Measurements from ENCODE around the gene IPO9. TPM values are rescaled to one million over a fixed set of nuclear protein-coding genes. Genes with fewer than 3 reads are reported as not detected.
A peak's percentile ranks its signal among the peaks of the same experiment; 100 is the strongest.

The IPO9 gene
- total RNA-seq, 1 donor from 2014 or later: 17.2 TPM

DNA sequence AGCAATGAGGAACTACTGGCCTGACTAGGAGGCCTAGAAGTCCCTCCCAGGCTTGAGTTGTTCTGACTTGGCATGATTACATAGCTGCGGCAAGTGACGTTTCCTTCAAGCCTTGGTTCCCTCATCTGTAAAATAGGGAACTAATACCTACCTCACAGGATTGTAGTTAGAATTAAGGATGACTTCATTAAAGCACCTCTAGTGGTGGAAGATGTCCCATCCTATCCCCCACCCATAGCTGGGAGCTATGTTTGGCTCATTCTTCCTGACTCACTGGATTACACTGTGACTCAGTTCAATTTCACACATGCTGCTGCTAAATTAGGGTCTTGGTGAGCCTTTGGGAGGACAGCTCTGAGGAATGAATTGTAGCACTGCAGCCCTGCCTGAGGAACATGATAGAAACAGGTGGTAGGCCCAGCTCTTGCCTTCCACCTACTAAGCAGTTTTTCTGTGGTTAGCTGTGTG, 53.7 kb downstream of the IPO9 start:
- DNase-seq (no peak), ATAC-seq (ENCODE audit: poor library complexity) (no peak)

DNA sequence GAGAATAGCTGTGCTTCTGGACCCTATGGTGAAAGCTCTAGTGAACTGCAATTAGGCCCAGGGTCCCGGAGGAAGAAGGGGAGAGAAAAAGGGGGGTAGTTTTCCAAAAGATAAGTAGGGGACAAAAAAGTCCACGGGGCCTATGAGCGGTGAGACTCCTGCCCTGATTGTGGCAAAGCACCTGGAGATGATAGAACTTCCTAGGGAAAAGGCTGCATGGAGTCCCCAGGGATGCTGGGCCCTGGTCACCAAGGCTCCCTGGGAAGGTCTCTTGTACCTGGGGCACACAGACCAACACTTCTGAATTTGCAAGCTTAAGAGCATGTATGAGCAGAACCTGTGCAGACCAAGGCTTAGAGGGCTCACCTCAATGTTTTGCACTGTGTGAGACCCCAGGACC, 54.3 kb downstream of the IPO9 start:
- intact Hi-C loops (cut with DNase I): no loop called here
- ATAC-seq (ENCODE audit: poor library complexity) (no peak), DNase-seq (no peak)

More for the DNA sequence above, 53.7 kb downstream of the IPO9 start:
- intact Hi-C loops (cut with DNase I): no loop called here

DNA sequence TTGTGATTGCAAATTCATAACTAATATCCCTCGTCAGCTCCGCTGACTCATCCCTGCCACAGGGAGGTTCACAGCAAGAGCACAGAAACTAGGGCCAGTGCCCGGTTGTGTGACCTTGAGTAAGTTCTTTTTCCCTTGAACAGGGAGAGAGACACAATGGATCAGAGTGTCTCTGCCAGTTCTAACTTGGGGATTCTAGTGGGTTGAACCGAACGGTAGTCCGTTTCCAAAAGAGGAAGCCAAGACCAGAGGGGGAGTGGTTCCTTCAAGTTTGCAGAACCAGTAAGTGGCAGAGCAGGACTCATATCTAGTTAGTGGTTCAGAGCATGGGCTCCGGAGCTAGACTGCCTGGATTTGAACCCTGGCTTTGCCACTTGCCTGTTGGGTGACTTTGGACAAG, 54.8 kb downstream of the IPO9 start:
- DNase-seq (no peak), ATAC-seq (ENCODE audit: poor library complexity) (peak; percentile 63)
- intact Hi-C loops (cut with DNase I): no loop called here

DNA sequence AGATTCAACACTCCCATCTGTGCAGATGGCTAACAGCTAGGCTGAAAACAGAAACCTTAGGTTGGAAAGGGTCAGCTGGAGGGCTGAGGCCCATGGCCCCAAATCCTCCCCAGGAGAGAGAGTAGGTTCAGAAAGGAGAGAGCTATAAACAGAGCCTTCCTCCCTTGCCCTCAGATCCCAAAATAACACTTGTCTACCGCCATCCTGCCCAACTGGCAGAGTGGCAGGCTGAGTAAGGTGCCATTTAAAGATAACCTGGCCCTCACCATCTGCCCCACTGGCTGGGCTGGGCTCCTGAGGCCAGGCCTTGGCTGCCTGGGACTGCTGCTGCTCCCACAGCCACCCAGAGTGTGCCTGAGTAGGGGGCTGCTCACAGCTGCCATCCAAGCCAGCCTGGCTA, 55.5 kb downstream of the IPO9 start:
- intact Hi-C loops (cut with DNase I): no loop called here
- ATAC-seq (ENCODE audit: poor library complexity): peak; percentile 61

DNA sequence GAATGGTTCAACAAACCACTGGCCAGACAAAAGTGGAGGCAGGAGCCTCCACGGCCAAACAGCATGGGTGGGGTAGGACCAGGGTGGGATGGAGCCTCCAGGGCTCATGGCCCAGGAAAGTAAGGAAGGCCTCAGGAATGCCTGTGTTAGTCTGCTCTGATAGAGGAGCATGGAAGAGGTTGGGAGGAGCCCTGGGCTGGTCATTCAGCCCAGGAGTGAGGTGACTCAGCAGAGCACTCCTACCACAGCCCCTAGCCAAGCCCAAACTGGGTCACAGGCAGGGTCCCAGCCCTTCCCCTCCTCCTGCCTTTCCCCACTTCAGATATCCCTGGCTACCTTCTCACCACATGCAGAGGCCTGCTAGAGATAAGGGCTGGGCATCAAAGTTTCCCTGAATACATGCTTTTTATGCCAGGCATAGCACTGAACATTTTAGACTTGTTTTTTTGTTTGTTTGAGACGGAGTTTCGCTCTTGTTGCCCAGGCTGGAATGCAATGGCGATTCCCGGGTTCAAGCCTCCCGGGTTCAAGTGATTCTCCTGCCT, 56.6 kb downstream of the IPO9 start:
- no peak for DNase-seq
- no peak for ATAC-seq (ENCODE audit: poor library complexity)
- intact Hi-C loops (cut with DNase I): no loop called here

More for the DNA sequence above, 55.5 kb downstream of the IPO9 start:
- DNase-seq: peak; percentile 60

DNA sequence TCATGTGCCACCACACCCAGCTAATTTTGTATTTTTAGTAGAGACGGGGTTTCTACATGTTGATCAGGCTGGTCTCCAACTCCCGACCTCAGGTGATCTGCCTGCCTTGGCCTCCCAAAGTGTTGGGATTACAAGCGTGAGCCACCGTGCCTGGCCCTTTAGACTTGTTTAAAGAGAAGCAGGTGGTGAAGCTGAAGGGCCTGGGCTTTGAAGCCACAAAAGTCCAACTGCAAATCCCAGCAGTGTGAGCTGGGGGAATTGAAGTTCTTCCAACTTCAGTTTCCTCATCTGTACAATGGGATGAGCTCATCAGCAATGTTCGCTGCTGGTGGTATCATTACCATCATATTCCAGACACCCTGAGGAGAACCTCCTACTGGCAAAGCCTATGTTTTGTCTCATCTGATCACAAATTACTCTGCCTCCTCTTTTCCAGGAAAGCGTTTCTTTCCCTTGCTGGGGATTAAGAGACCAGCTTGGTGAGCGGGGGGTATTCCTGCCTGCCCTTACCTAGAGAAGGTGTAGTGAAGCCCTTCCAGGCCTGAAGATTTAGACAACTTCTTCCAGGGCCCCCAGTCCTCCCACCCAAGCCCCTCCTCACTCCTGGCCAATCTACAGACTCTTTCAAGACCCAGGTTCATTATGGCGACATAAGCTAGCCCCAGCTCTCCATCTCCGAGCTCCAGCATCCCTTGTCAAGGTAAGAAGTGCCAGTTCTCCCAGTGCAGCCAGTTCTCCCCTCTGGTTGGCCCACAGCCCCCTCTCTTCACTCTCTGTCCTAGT, 57.3 kb downstream of the IPO9 start:
- intact Hi-C loops (cut with DNase I): no loop called here
- DNase-seq (no peak), ATAC-seq (ENCODE audit: poor library complexity) (no peak)

DNA sequence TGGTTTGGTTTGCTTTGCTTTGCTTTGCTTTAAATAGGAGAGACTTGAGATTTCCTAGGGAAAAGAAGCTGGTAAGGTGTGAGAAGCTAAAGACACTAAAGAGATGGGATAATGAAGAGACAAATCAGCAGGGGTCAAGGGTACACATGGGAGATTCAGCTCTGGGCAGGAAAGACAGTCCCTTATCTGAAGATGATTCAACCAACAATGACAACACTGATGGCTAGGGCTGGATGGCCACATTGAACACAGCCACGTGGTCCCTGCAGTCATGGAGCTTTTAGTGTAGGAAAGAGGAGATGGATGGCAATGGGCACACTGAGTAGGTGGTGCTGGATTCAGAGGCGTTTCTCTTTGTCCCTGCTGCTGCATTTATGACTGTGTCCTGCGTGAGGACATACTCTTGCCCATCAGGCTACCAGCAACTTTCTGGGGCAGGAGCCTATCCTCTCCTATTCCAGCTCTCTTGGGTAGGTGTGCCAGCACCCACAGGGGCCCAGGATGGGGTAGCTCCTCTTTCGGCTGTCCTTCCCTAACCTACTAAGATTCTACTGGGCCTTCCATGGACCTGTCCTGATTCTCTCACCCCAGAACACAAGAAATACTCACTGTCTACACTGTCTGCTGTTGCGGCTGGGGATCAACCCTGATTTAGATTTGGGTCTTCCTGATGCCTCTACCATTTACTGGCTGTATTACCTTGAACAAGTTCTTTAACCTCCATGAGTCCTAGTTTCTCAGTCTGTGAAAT, 58.3 kb downstream of the IPO9 start:
- DNase-seq (no peak), ATAC-seq (ENCODE audit: poor library complexity) (no peak)
- intact Hi-C loops (cut with DNase I): no loop called here

DNA sequence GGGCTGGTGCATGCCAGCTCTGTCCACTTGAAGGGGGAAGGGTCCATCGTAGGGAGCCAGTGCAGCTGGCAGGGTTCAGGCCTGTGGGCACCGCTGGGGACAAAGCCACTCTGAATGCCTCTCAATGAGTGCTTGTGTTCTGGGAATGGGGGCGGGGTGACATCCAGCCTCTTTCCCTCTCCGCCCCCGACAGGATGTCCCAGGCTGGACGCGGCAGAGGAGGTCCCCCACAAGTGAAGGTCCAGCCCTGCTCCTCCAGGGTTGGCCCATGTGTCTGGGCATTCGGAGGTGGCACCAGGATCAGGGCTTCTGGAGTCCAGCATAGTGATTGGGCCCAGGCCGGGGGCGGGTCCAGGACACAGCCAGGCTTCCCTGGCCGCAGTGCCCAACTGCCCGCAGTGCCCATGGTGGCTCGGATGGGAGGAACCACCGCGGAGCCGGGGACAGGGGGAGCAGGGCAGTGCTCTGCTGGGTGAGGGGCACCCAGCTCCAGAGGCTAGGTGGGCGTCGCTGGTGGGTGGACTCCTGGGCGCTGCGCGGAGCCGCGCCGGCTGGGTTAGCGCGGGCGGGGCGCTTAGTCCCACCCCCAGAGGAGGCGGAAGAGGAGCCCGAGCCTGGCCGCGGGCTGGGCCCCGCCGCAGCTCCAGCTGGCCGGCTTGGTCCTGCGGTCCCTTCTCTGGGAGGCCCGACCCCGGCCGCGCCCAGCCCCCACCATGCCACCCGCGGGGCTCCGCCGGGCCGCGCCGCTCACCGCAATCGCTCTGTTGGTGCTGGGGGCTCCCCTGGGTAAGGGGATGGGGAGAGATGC, 59.5 kb downstream of the IPO9 start, which contains the start of gene SHISA4:
TSS of gene SHISA4 (plus strand) at position 617 of the 808 bp plus-strand sequence. CDS start at position 714, 97 bp downstream.
- ATAC-seq (ENCODE audit: poor library complexity): peak; percentile 81
- peak; percentile 88 for DNase-seq
- intact Hi-C loops (cut with DNase I): no loop called here

DNA sequence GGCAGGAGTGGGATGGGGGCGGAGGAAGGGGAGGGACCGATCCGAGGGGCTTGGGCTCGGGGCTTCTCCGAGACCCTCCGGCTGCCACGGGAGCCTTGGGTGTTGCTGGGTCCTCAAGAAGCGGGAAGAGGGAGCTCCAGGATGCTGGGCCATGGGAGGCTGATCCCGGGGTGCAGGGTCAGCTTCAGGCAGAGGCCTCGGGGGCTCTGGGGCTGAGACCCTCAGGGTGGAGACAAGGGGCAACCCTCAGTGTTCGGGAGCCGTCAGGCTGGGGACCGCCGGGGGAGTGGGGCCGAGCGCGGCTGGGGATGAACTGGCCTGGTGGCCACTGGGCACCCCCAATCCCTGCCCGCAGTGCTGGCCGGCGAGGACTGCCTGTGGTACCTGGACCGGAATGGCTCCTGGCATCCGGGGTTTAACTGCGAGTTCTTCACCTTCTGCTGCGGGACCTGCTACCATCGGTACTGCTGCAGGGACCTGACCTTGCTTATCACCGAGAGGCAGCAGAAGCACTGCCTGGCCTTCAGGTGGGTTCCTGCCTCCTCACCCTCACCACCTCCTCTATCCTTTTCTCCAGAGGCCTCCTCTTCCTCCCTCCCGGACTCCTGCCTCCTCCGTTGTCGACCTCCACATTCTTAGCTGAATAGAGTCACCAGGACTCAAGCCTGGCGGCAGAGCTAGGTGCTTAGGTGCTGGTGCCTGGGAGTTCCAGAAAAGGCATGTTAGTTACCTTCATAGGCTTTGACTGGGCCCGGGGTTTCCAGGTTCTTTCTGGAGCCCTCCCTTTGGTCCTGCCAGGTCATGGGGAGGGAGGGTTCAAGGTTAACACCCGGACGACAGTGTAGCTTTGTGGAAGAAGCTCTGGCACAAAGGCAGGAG, 60.4 kb downstream of the IPO9 start:
- intact Hi-C loops (cut with DNase I): no loop called here
- DNase-seq (no peak), ATAC-seq (ENCODE audit: poor library complexity) (no peak)

DNA sequence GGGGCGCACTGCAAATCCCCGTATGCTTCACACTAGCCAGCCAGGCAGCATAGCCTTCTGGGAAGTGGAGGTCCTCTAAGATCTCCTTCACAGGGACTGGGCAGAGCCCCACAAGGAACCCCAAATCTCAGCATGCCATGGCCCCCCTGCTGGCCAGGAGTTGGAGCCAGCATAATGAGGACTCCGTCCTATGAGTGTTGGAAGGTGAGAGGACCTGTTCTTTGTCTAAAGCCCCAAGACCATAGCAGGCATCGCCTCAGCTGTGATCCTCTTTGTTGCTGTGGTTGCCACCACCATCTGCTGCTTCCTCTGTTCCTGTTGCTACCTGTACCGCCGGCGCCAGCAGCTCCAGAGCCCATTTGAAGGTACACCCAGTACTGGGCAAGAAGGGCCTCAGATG, 61.3 kb downstream of the IPO9 start:
- intact Hi-C loops (cut with DNase I): no loop called here
- no peak for ATAC-seq (ENCODE audit: poor library complexity)
- DNase-seq: no peak

DNA sequence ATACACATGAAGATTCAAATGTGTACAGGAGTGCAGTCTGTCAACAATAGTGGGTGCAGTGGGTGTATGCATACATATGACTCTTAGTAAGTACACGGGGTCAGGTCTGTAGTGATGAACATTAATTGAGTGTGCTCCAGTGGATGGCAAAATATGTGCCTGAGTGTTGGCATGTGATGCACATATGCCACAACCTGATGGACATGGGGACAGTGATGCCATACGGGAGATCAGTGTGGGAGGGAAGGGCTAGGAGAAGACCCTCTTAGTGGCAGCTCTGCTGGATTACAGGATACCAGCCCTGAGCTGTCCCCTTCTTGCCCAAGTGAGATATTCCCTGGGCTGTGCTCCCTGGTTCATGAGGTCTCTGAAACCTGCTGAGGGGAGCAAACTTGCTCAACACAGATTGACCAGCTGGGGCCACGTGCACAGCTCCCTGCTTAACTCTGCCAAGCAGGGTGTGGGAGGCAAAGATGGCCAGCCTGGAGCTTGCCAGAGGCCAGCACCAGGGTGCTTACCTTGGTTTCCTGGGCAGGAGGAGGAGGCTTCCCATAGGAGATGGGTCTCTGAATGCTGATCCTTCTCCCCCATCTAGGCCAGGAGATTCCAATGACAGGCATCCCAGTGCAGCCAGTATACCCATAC, 62.0 kb downstream of the IPO9 start:
- intact Hi-C loops (cut with DNase I): no loop called here
- DNase-seq (no peak), ATAC-seq (ENCODE audit: poor library complexity) (no peak)

DNA sequence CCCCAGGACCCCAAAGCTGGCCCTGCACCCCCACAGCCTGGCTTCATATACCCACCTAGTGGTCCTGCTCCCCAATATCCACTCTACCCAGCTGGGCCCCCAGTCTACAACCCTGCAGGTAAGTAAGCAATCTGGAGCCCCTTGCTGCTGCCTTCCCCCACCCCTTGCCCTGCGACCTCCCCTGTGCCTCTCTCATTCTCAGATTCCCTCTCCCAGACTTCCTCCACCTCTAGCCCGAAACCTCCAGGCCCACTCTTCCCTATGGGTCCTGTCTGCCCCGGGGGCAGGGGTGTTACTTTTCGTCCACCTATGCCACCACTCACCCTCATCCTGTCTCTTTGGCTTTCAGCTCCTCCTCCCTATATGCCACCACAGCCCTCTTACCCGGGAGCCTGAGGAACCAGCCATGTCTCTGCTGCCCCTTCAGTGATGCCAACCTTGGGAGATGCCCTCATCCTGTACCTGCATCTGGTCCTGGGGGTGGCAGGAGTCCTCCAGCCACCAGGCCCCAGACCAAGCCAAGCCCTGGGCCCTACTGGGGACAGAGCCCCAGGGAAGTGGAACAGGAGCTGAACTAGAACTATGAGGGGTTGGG, 62.6 kb downstream of the IPO9 start:
- intact Hi-C loops (cut with DNase I): no loop called here
- no peak for DNase-seq
- ATAC-seq (ENCODE audit: poor library complexity): no peak

DNA sequence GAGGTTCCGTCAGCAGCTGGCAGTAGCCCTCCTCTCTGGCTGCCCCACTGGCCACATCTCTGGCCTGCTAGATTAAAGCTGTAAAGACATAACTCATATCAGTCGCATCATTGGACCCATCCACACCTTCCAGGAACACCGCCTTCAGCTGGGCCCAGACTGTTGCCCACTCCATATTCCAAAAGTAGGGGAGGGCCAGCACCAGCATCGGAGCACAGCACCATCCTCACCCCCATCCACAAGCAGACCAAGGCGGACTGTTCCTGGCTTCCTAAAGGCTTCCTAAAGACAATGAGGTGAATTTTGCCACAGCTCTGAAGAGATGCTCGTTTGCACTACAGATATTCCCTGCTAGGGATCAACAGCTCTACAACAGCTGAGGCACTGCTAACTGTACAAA, 63.3 kb downstream of the IPO9 start:
- intact Hi-C loops (cut with DNase I): no loop called here
- no peak for DNase-seq
- ATAC-seq (ENCODE audit: poor library complexity): no peak

DNA sequence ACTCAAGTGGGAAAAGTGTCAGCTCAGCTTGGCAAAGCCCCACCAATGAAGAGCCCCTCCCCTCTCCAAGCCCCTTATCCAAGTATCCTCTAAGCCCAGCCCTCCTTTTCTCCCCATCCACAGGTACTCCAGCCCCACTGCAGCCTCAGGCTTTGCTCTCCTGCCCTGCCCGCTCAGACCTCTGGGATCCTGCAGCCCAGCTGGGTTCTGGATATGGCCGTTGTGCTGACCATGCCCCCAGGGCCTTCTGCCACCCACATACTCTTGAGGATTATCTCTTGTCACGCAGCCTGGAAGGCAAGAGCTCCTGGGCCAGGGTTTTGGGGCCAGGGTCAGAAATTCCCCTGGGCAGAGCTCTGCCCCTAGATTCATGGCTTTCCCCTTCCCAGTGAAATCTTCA, 64.5 kb downstream of the IPO9 start:
- no peak for DNase-seq
- intact Hi-C loops (cut with DNase I): no loop called here
- no peak for ATAC-seq (ENCODE audit: poor library complexity)

DNA sequence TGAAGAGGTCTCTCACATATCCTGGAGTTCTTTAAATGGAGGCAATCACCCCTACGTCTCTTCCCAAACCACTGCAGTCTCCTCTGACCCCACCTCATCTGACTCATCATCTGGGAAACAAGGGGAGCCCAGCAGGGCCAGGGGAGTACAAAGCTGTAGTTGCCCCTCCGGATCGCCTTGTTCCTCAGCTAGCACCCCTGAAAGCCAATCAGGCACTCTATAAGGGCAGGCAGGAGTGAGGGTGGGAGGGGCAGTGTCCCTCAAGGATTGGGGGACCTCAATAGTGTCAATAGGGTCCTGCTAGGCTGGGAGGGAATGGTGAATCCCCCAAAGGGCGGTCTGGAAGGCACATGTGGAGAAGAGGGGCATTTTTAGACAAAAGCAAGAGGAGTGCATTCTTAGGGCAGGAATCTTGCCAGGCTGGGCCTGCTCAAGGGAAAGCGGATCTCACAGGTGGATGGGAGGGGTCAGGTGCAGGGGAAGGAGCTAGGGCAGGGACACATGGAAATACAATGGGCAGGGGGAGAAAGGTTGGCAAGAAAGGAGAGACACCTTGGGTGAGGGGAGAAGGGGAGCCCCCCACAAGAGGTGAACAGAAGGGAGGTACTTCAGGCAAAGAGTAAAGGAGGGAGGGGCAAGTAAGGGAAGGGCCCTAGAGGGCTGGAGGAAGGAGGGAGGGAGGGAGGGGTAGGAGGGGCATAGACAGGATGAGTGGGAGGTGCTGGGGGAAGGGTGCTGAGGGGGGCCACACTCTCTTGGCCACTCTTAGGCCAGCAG, 65.6 kb downstream of the IPO9 start:
- intact Hi-C loops (cut with DNase I): loop anchor here (5.0 kb wide), 2 partner anchors 53 to 78 kb away; partner anchors contain the start of gene LMOD1
- ATAC-seq (ENCODE audit: poor library complexity) (no peak), DNase-seq (no peak)

DNA sequence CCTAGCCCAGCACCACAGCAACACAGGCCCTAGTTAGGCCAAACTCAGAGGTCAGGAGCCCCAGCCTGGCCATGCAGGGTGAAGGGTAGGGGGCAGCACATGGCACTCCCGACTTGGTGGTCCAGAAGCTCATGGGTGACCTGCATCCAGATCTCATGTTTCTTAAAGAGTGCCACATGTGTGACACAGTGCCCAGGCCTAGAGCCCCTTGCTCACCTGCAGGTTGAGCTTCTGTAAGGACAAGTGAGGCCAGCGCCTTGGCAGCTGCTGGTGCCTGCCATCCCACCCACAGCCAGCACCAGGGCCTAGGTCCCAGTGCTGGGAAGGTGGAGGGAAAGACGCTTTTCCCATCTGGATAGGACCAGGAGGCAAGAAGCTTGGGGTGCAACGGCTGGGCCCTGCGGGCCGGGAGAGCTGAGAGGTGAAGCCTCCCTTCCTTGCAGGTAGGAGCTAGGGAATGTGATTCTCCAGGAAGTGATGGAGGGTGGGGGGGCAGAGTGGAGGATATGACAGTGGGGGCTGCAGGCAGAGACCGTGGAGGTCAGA, 66.2 kb downstream of the IPO9 start:
- no peak for ATAC-seq (ENCODE audit: poor library complexity)
- DNase-seq: no peak
- intact Hi-C loops (cut with DNase I): loop anchor here (5.0 kb wide), 2 partner anchors 52 to 77 kb away; partner anchors contain the start of gene LMOD1
